Hepatocyte (in vitro differentiated cells): ENCODE measurements around the gene RAP1GAP.

Source experiments
- CTCF ChIP-seq: fragments of 200-600 bp; sonication (generic); IDR thresholded peaks from 2 replicates; pipeline ENCODE4 v1.5.1; 2016; ENCODE audit warnings: antibody characterized with exemption, mild to moderate bottlenecking; ENCODE audit not compliant: poor library complexity
- EZH2 ChIP-seq: fragments of 200-600 bp; sonication (generic); IDR thresholded peaks from 2 replicates; pipeline ENCODE4 v1.6.1; 2016; ENCODE audit warnings: antibody characterized with exemption, mild to moderate bottlenecking, borderline replicate concordance
- EZH2phosphoT487 ChIP-seq: fragments of 200-600 bp; sonication (generic); IDR thresholded peaks from one replicate; pipeline ENCODE4 v1.6.1; 2018; ENCODE audit warnings: antibody characterized with exemption, mild to moderate bottlenecking, low read depth, moderate library complexity; ENCODE audit not compliant: unreplicated experiment, severe bottlenecking

- TF ChIP-seq EZH2 (no peak), CTCF (no peak), EZH2phosphoT487 (no peak)
Observed at GRCh38 chr1:21622466-21623315, 46.5 kb downstream of the RAP1GAP start.
